SK-N-SH (cell line): Measurements from ENCODE around the gene VTI1B.

Source experiments
- CTCF ChIP-seq: fragments of 200-600 bp; sonication (generic); IDR thresholded peaks from 2 replicates; pipeline ENCODE4 v1.6.1; 2017; ENCODE audit warnings: antibody characterized with exemption, mild to moderate bottlenecking, moderate library complexity
- EP300 ChIP-seq, 2 experiments: IDR thresholded peaks; 2 replicates each; pipeline versions ENCODE4 v1.4.0 to v1.6.1; 2012; ENCODE audit warnings: borderline replicate concordance in 1 of 2, low read depth in 1 of 2, low read length in 1 of 2
- FOSL2 ChIP-seq: IDR thresholded peaks from 2 replicates; pipeline ENCODE4 v1.4.0; 2012; ENCODE audit warnings: low read depth, mild to moderate bottlenecking, moderate library complexity, borderline replicate concordance
- GATA2 ChIP-seq: sonication (generic); formaldehyde crosslinking; IDR thresholded peaks from 2 replicates; pipeline ENCODE4 v1.5.0; 2020; ENCODE audit warnings: mild to moderate bottlenecking, missing genetic modification reagents
- POLR2AphosphoS5 ChIP-seq: IDR thresholded peaks from 2 replicates; pipeline ENCODE4 v1.6.1; 2012; ENCODE audit warnings: low read depth, low read length
- TCF12 ChIP-seq: IDR thresholded peaks from 2 replicates; pipeline ENCODE4 v1.4.0; 2012

- TF ChIP-seq GATA2 (CRISPR knock-in tag), result no peak
- TF ChIP-seq EP300 (IDR thresholded peaks at IDR 0.05; ENCODE audit: borderline replicate concordance in 1 of 2, low read depth in 1 of 2, low read length in 1 of 2), result no peak
- TF ChIP-seq POLR2AphosphoS5, result no peak
- no peak for TF ChIP-seq CTCF
- no peak for TF ChIP-seq FOSL2
- TF ChIP-seq TCF12, result no peak
Observed at GRCh38 chr14:67627519-67627918, 46.9 kb downstream of the VTI1B start.
